Liver (tissue), 9 donors: Measurements from ENCODE around the gene PCDHGA7. TPM values are rescaled to one million over a fixed set of nuclear protein-coding genes. Genes with fewer than 3 reads are reported as not detected.

Experiments
- DNase-seq: peaks from one replicate; pipeline ENCODE4 v3.0.0-alpha.2; 2017; ENCODE audit warnings: low spot score
- H3K27ac ChIP-seq, 2 donors: one replicate each; pipeline ENCODE4 v1.7.0; 2013; ENCODE audit warnings: inconsistent platforms in 2 of 2, low read length in 2 of 2, control low read depth in 1 of 2, low read depth in 1 of 2, mild to moderate bottlenecking in 1 of 2
- H3K27me3 ChIP-seq, 4 donors: one replicate each; pipeline versions ENCODE4 v1.6.1 to v1.7.0; 2013; ENCODE audit warnings: low read length in 3 of 4, inconsistent platforms in 1 of 4, mild to moderate bottlenecking in 1 of 4, moderate library complexity in 1 of 4; ENCODE audit not compliant: control insufficient read depth in 4 of 4, insufficient read depth in 4 of 4
- H3K36me3 ChIP-seq, 4 donors: one replicate each; pipeline versions ENCODE4 v1.6.1 to v1.7.0; 2013; ENCODE audit warnings: low read length in 3 of 4, mild to moderate bottlenecking in 3 of 4, low read depth in 1 of 4, moderate library complexity in 1 of 4; ENCODE audit not compliant: control insufficient read depth in 4 of 4, insufficient read depth in 3 of 4
- H3K4me1 ChIP-seq, 4 donors: one replicate each; pipeline versions ENCODE4 v1.6.1 to v1.7.0; 2013; ENCODE audit warnings: low read length in 3 of 4, mild to moderate bottlenecking in 3 of 4, moderate library complexity in 1 of 4; ENCODE audit not compliant: control insufficient read depth in 4 of 4, insufficient read depth in 4 of 4
- H3K4me3 ChIP-seq, 3 donors: one replicate each; pipeline versions ENCODE4 v1.6.1 to v1.7.0; 2013; ENCODE audit warnings: low read length in 3 of 3, control low read depth in 1 of 3, low read depth in 1 of 3, mild to moderate bottlenecking in 1 of 3
- H3K9ac ChIP-seq, 2 donors: one replicate each; pipeline ENCODE4 v1.7.0; 2013; ENCODE audit warnings: low read length in 2 of 2, mild to moderate bottlenecking in 2 of 2, moderate library complexity in 2 of 2, control low read depth in 1 of 2, low read depth in 1 of 2
- H3K9me3 ChIP-seq, 4 donors: one replicate each; pipeline versions ENCODE4 v1.6.1 to v1.7.0; 2013; ENCODE audit warnings: low read length in 3 of 4; ENCODE audit not compliant: control insufficient read depth in 4 of 4
- ATF3 ChIP-seq: IDR thresholded peaks from 2 replicates; pipeline ENCODE4 v1.6.1; 2016; ENCODE audit warnings: antibody characterized with exemption
- CTCF ChIP-seq: fragments of 150-350 bp; IDR thresholded peaks from 2 replicates; pipeline ENCODE4 v1.5.1; 2017; ENCODE audit warnings: improper control_type of control experiment, low read depth, low read length; ENCODE audit not compliant: missing input control
- EGR1 ChIP-seq, 2 donors: IDR thresholded peaks; 2 replicates each; pipeline ENCODE4 v1.6.1; 2016 to 2018; ENCODE audit warnings: antibody characterized with exemption in 2 of 2, low read depth in 2 of 2
- FOXA2 ChIP-seq: IDR thresholded peaks from 2 replicates; pipeline ENCODE4 v1.6.1; 2016; ENCODE audit warnings: antibody characterized with exemption
- GABPA ChIP-seq, 2 donors: IDR thresholded peaks in 1 of 2; conservative IDR thresholded peaks in 1 of 2; 2 replicates each; pipeline ENCODE4 v1.6.1; 2016; ENCODE audit warnings: antibody characterized with exemption in 2 of 2, mild to moderate bottlenecking in 1 of 2, moderate library complexity in 1 of 2
- HNF4A ChIP-seq, 2 donors: conservative IDR thresholded peaks; 2 replicates each; pipeline ENCODE4 v1.6.1; 2016; ENCODE audit warnings: antibody characterized with exemption in 2 of 2, mild to moderate bottlenecking in 2 of 2
- JUND ChIP-seq, 2 donors: IDR thresholded peaks; 2 replicates each; pipeline ENCODE4 v1.6.1; 2016; ENCODE audit warnings: antibody characterized with exemption in 2 of 2
- MAX ChIP-seq: IDR thresholded peaks from 2 replicates; pipeline ENCODE4 v1.6.1; 2016; ENCODE audit warnings: antibody characterized with exemption
- NR2F2 ChIP-seq: IDR thresholded peaks from 2 replicates; pipeline ENCODE4 v1.6.1; 2016; ENCODE audit warnings: antibody characterized with exemption
- SP1 ChIP-seq: IDR thresholded peaks from 2 replicates; pipeline ENCODE4 v1.6.1; 2018; ENCODE audit warnings: antibody characterized with exemption, mild to moderate bottlenecking
- ZBTB33 ChIP-seq: IDR thresholded peaks from 2 replicates; pipeline ENCODE4 v1.6.1; 2016; ENCODE audit warnings: antibody characterized with exemption
- WGBS: extraction: QIAGEN DNeasy Blood & Tissue Kit; methylation state at CpG from one replicate; pipeline ENCODE4 v1.1.7; 2013; 5-methylcytosine and 5-hydroxymethylcytosine counted together
- polyA plus RNA-seq, 2 donors: library from polyadenylated mRNA; stranded (reverse) in 1 of 2; unstranded in 1 of 2; fragments of 200-250 nt in 1 of 2; fragments of >200 nt in 1 of 2; fragmentation: Nextera tagmentation in 1 of 2; extraction: Ambion mirVana in 1 of 2; gene quantifications; one replicate each; pipeline versions ENCODE4 v1.2.1 to v1.2.3, GENCODE V29; 2013 to 2015
- total RNA-seq, 2 donors: library from RNA; depleted of rRNA; stranded (reverse); fragments of >200 nt; gene quantifications; one replicate each; pipeline ENCODE4 v1.2.3, GENCODE V29; 2014
- donor health status: healthy.
- donor health status: healthy.
- donor health status: healthy.
- donor health status: healthy.
- donor health status: healthy.

The PCDHGA7 gene
- total and polyA plus RNA-seq, 4 donors, result 0.19 to 0.67 (median 0.21) TPM

GRCh38 chr5:141351591-141351990, 31.0 kb upstream of the PCDHGA7 start:
- Histone ChIP-seq H3K27ac (no peak overlapping the region), H3K9me3 (peaks cover 29 to 64% (median 45%) of the 10 kb centered on the region in 4 donors), H3K36me3 (peaks cover 0 to 3% (median 0%) of the 10 kb centered on the region in 4 donors), H3K4me1 (no peaks in the 10 kb centered on the region), H3K9ac (no peak overlapping the region), H3K27me3 (peaks cover 0 to 3% (median 1%) of the 10 kb centered on the region in 4 donors), H3K4me3 (peak overlapping the region in 1 of 3 donors; percentile 3)
- no peak for DNase-seq
- no peak for TF ChIP-seq ZBTB33
- TF ChIP-seq ATF3, result no peak
- no peak for TF ChIP-seq CTCF
- no peak for TF ChIP-seq GABPA (IDR thresholded peaks at IDR 0.05 in 1 of 2, conservative IDR thresholded peaks at IDR 0.05 in 1 of 2)
- TF ChIP-seq MAX, result no peak
- TF ChIP-seq EGR1 (IDR thresholded peaks at IDR 0.05; ENCODE audit: low read depth in 2 of 2), result no peak
- TF ChIP-seq FOXA2, result no peak
- no peak for TF ChIP-seq NR2F2
- no peak for TF ChIP-seq SP1
- WGBS, result 32% methylated on average over 32 of the region's 36 CpGs

- no peak for TF ChIP-seq EGR1 (IDR thresholded peaks at IDR 0.05; ENCODE audit: low read depth in 2 of 2)
- TF ChIP-seq CTCF, result no peak
- TF ChIP-seq ZBTB33, result no peak
- TF ChIP-seq SP1, result no peak
- TF ChIP-seq GABPA (IDR thresholded peaks at IDR 0.05 in 1 of 2, conservative IDR thresholded peaks at IDR 0.05 in 1 of 2), result no peak
- no peak for TF ChIP-seq NR2F2
- no peak for TF ChIP-seq JUND (IDR thresholded peaks at IDR 0.05)
- TF ChIP-seq HNF4A (conservative IDR thresholded peaks at IDR 0.05), result no peak
- Histone ChIP-seq H3K27ac (no peak within 1 kb of the TSS), H3K4me1 (no peaks in the 10 kb centered on the region), H3K9me3 (peaks cover 34 to 69% (median 47%) of the 10 kb centered on the region in 4 donors), H3K9ac (no peak within 1 kb of the TSS), H3K36me3 (peaks cover 0 to 3% (median 0%) of the 10 kb centered on the region in 4 donors), H3K27me3 (peaks cover 0 to 2% (median under 1%) of the 10 kb centered on the region in 4 donors), H3K4me3 (peak within 1 kb of the TSS; percentile 29 to 45 (median 33))
- WGBS, result 14% methylated on average over 29 of the region's 29 CpGs
- DNase-seq, result no peak
These were observed 27.6 kb upstream of the PCDHGA7 start, which contains the start of gene PCDHGA4 for GRCh38 chr5:141354900-141355469. Gene PCDHGA4, plus strand, starts transcription at chr5:141355021. Its CDS starts 87 bp downstream, at chr5:141355108.
